Progenitor cell of endocrine pancreas (in vitro differentiated cells): ENCODE results near the gene JAK3. TPM values are rescaled to one million over a fixed set of nuclear protein-coding genes. Genes with fewer than 3 reads are reported as not detected.

Experiments used
- DNase-seq: peaks from one replicate; pipeline ENCODE4 v3.0.0; 2021; ENCODE audit warnings: low spot score; ENCODE audit not compliant: unreplicated experiment
- H3K27ac Mint-ChIP-seq: 2 replicates; pipeline ENCODE4 v1.8.0; 2021; ENCODE audit warnings: mild to moderate bottlenecking, moderate library complexity, mixed read lengths
- H3K27me3 Mint-ChIP-seq: 2 replicates; pipeline ENCODE4 v1.8.0; 2021; ENCODE audit warnings: mixed read lengths
- H3K36me3 Mint-ChIP-seq: 2 replicates; pipeline ENCODE4 v1.8.0; 2022; ENCODE audit warnings: mixed read lengths; ENCODE audit not compliant: insufficient read depth
- H3K4me1 Mint-ChIP-seq: 2 replicates; pipeline ENCODE4 v1.8.0; 2021; ENCODE audit warnings: low read depth, mixed read lengths
- H3K4me3 Mint-ChIP-seq: 2 replicates; pipeline ENCODE4 v1.8.0; 2021; ENCODE audit warnings: low read depth, mild to moderate bottlenecking, moderate library complexity, mixed read lengths
- H3K9me3 Mint-ChIP-seq: 2 replicates; pipeline ENCODE4 v1.8.0; 2021; ENCODE audit warnings: low read depth, mixed read lengths
- total RNA-seq: library from RNA; stranded (reverse); gene quantifications from 2 replicates; pipeline ENCODE4 v1.2.1, GENCODE V29; 2021
- TF ChIP-seq, protein P1 (sequence below): fragments of 200-600 bp; sonication (generic); IDR thresholded peaks from one replicate; pipeline ENCODE4 v1.5.0; 2021; ENCODE audit warnings: antibody characterized with exemption, mild to moderate bottlenecking; ENCODE audit not compliant: unreplicated experiment

Gene JAK3
- total RNA-seq, 1 donor from 2014 or later, result 0.74 TPM

DNA sequence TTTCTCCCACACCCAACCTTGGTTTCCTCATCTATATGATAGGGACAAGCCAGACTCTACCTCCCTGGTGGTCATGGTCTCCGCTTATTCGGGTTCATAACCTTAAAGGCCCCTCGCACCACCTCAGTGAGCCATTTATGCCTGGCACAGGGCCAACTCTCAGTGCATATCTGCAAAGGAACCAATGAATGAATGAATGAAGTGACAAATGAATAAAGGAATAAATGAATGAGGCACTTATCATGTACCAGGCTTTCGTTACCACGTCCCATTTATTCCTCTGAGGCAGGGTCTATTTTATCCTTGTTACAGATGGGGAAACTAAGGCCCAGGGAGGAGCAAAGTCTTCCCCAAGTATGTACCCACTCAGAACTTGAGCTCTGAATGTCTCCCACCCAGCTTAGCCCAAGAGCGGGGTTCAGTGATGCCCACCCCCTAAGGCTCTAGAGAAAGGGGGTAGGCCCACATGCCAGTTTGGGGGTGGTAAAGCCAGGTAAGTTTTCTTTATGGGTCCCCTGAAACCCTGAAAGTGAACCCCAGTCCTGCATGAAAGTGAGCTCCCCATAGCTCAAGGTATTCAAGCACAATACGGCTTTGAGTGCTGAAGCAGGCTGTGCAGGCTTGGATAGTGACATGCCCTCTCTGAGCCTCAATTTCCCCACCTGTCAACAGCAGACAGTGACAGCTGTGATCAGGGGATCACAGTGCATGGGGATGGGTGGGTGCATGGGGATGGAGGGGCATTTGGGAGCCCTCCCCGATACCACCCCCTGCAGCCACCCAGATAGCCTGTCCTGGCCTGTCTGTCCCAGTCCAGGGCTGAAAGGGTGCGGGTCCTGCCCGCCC, 23.5 kb upstream of the JAK3 start:
- TF ChIP-seq, protein P1, sequence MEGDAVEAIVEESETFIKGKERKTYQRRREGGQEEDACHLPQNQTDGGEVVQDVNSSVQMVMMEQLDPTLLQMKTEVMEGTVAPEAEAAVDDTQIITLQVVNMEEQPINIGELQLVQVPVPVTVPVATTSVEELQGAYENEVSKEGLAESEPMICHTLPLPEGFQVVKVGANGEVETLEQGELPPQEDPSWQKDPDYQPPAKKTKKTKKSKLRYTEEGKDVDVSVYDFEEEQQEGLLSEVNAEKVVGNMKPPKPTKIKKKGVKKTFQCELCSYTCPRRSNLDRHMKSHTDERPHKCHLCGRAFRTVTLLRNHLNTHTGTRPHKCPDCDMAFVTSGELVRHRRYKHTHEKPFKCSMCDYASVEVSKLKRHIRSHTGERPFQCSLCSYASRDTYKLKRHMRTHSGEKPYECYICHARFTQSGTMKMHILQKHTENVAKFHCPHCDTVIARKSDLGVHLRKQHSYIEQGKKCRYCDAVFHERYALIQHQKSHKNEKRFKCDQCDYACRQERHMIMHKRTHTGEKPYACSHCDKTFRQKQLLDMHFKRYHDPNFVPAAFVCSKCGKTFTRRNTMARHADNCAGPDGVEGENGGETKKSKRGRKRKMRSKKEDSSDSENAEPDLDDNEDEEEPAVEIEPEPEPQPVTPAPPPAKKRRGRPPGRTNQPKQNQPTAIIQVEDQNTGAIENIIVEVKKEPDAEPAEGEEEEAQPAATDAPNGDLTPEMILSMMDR, result no peak
- Mint-ChIP-seq H3K27me3 (peaks cover 42% of the 10 kb centered on the region), H3K4me3 (no peak overlapping the region), H3K4me1 (no peaks in the 10 kb centered on the region), H3K36me3 (no peaks in the 10 kb centered on the region), H3K9me3 (no peaks in the 10 kb centered on the region), H3K27ac (no peak overlapping the region)
- DNase-seq, result no peak

DNA sequence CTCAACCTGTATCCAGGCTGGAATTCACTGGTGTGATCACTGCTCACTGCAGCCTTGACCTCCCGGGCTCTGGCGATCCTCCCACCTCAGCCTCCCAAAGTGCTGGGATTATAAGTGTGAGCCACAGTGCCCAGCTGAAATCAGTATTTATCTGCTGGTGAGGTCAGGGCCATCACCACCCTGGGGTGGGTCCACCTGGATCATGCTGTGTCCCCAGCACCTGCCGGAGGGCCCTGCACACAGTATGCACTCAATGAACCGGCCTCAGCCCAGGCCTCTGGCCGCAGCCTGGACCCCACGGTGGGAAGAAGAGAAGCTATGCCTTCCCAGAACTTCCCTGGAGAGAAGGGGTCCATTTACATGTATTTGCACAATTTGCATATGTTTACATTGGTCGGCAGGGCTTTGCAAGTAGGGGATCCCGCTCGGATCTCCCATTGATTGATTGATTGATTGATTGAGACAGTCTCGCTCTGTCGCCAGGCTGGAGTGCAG, 21.4 kb upstream of the JAK3 start:
- H3K4me3 Mint-ChIP-seq, result no peak overlapping the region
- no peak overlapping the region for H3K27ac Mint-ChIP-seq
- TF ChIP-seq, protein P1, result no peak
- no peaks in the 10 kb centered on the region for H3K9me3 Mint-ChIP-seq
- no peaks in the 10 kb centered on the region for H3K4me1 Mint-ChIP-seq
- H3K27me3 Mint-ChIP-seq, result peaks cover 35% of the 10 kb centered on the region
- no peak for DNase-seq
- H3K36me3 Mint-ChIP-seq, result no peaks in the 10 kb centered on the region

DNA sequence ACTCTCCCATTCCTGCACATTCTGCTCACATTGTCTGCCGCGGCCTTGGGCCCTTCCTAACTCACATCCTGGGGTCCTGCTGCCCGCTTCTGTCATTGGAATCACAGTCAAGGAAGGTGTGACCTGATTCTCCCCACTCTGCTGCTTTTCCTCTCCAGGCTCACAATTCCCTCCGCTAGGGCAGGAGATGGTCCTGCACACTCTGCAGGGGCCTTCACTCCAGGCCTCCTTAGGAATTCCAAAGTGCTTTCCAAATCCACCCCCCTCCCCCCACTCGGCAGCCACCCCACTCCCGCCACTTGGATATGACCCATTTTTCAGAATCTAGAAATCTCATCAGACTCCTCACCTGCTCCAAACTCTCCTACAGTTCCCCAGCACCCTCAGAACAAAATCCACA, 20.9 kb upstream of the JAK3 start:
- H3K27ac Mint-ChIP-seq, result no peak overlapping the region
- H3K27me3 Mint-ChIP-seq, result peaks cover 35% of the 10 kb centered on the region
- TF ChIP-seq, protein P1, result no peak
- H3K36me3 Mint-ChIP-seq, result peaks cover under 1% of the 10 kb centered on the region
- no peak for DNase-seq
- no peaks in the 10 kb centered on the region for H3K9me3 Mint-ChIP-seq
- H3K4me3 Mint-ChIP-seq, result no peak overlapping the region
- H3K4me1 Mint-ChIP-seq, result no peaks in the 10 kb centered on the region

DNA sequence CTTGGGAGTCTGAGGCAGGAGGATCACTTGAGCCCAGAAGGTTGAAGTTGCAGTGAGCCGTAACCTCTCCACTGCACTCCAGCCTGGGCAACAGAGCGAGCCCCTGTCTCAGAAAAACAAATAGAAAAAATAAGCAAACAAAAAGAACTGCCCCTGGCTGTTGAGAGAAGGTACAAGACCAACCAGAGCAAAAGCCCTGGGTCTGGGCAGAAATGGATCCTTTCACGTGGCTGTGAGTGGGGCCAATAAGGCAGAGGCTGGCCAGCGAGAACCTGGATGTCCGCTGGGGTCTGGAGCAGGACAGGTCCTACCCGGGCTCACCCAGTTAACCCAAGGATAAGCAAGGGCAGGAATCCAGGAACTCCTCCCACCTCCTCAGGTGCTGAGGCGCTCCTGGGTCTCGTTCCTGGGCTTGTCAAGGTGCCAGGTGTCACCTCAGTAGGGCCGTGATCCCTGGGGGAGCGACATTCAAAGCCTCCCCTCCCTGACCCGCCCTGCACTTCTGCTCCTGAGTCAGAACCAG, 19.2 kb upstream of the JAK3 start:
- TF ChIP-seq, protein P1, result no peak
- no peaks in the 10 kb centered on the region for H3K9me3 Mint-ChIP-seq
- no peaks in the 10 kb centered on the region for H3K4me1 Mint-ChIP-seq
- H3K27ac Mint-ChIP-seq, result no peak overlapping the region
- H3K36me3 Mint-ChIP-seq, result peaks cover 6% of the 10 kb centered on the region
- peaks cover 32% of the 10 kb centered on the region for H3K27me3 Mint-ChIP-seq
- DNase-seq, result no peak
- no peak overlapping the region for H3K4me3 Mint-ChIP-seq

DNA sequence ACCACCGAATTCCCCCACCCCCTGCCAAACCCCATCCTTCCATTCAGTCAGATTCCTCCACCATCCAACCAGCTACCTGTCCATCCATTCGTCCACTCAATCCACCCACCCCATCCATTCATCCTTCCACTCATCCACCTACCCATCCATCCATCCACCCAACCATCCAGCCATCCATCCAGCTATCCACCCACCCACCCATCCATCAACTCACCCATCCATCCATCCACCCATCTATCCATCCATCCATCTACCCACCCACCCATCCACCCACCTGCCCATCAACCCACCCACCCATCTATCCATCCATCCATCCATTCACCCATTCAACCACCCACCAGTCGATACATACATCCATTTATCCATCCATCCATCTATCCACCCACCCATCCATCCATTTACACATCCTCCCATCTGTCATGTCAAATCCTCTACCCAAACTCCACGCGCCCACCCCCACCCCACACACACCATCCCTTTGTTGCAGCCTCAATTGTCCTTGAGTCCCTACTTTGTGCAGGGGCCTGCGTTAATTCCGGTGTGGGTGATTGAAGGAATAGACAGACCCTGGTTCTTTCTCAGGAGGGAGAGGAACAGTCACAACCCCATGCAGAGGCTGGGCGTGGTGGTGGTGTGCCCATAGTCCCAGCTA, 18.7 kb upstream of the JAK3 start:
- no peak for DNase-seq
- H3K9me3 Mint-ChIP-seq, result no peaks in the 10 kb centered on the region
- peaks cover 29% of the 10 kb centered on the region for H3K27me3 Mint-ChIP-seq
- H3K4me3 Mint-ChIP-seq, result no peak overlapping the region
- TF ChIP-seq, protein P1, result no peak
- peaks cover 8% of the 10 kb centered on the region for H3K36me3 Mint-ChIP-seq
- peaks cover 4% of the 10 kb centered on the region for H3K4me1 Mint-ChIP-seq
- no peak overlapping the region for H3K27ac Mint-ChIP-seq
